K562 (cell line): ENCODE results near the gene IRX5. TPM values are rescaled to one million over a fixed set of nuclear protein-coding genes. Genes with fewer than 3 reads are reported as not detected.

Experiments
- ATAC-seq: fragments of 200-7000 bp; cut with Tn5 transposase; 3 replicates; pipeline ENCODE4 v1.9.1; 2020; ENCODE audit warnings: moderate library complexity
- BruUV-seq: library from RNA; stranded (reverse); fragments of 400-500 nt; replicated peaks from 2 replicates; lab custom pipeline; 2021; lab: Mats Ljungman, UMichigan
- CTCF ChIA-PET: fragments of 300-600 bp; formaldehyde crosslinking; extraction: SDS; loops from one replicate; lab custom pipeline; 2021; ENCODE audit warnings: low intra/inter-chr PET ratio; lab: Yijun Ruan, JAX
- POLR2A ChIA-PET: fragments of 300-600, 350-650 bp; sonication (Branson Sonifier 250); formaldehyde crosslinking; extraction: SDS; loops from one replicate; lab custom pipeline; 2021; ENCODE audit warnings: antibody characterized with exemption, inconsistent platforms; lab: Yijun Ruan, JAX
- DNase-seq, 4 experiments: peaks; one replicate each; pipeline versions ENCODE4 v3.0.0 to v3.0.0-alpha.2; 2011 to 2018; ENCODE audit warnings: low spot score in 3 of 4, mixed read lengths in 3 of 4; ENCODE audit errors: extremely low read depth in 1 of 4
- FAIRE-seq: peaks from 2 replicates; lab custom pipeline; 2011; peaks lifted over from hg19 to GRCh38; lab: Jason Lieb, UNC
- H2AFZ ChIP-seq: 2 replicates; pipeline ENCODE4 v1.6.0; 2011; ENCODE audit warnings: low read depth, low read length, control low read depth, inconsistent platforms
- H3K27ac ChIP-seq: fragments of 200-600 bp; 3 replicates; pipeline ENCODE4 v1.8.0; 2011; ENCODE audit warnings: low read depth, mild to moderate bottlenecking, control low read depth, inconsistent platforms, low read length, moderate library complexity, mixed read lengths; ENCODE audit errors: extremely low read depth
- H3K27me3 ChIP-seq, 2 experiments: fragments of 300-600 bp in 1 of 2; 2 replicates in 1 of 2; 3 replicates in 1 of 2; pipeline versions ENCODE4 v1.6.0 to v1.8.0; 2011; ENCODE audit warnings: inconsistent platforms in 2 of 2, low read length in 2 of 2, mild to moderate bottlenecking in 1 of 2, mixed read lengths in 1 of 2, moderate library complexity in 1 of 2; ENCODE audit not compliant: control insufficient read depth in 2 of 2, insufficient read depth in 2 of 2
- H3K36me3 ChIP-seq: fragments of 300-600 bp; 3 replicates; pipeline ENCODE4 v1.8.0; 2011; ENCODE audit warnings: mild to moderate bottlenecking, low read length, inconsistent platforms; ENCODE audit not compliant: control insufficient read depth, insufficient read depth
- H3K4me1 ChIP-seq, 2 experiments: fragments of 200-600 bp in 1 of 2; replicated peaks in 1 of 2; 2 replicates in 1 of 2; 3 replicates in 1 of 2; pipeline versions ENCODE4 v1.5.1 to v1.8.0; 2011; ENCODE audit warnings: inconsistent platforms in 2 of 2, low read length in 2 of 2, mild to moderate bottlenecking in 1 of 2, mixed read lengths in 1 of 2, moderate library complexity in 1 of 2; ENCODE audit not compliant: control insufficient read depth in 2 of 2, insufficient read depth in 2 of 2
- H3K4me2 ChIP-seq: 2 replicates; pipeline ENCODE4 v1.6.1; 2011; ENCODE audit warnings: low read length, control low read depth, inconsistent platforms, mixed read lengths; ENCODE audit not compliant: insufficient read depth
- H3K4me3 ChIP-seq: fragments of 200-600 bp; sonication (generic), shearing (Covaris generic); 2 replicates; pipeline ENCODE4 v1.5.1; 2016; ENCODE audit warnings: control low read depth, inconsistent platforms
- H3K79me2 ChIP-seq: fragments of 200-600 bp; 3 replicates; pipeline ENCODE4 v1.8.0; 2011; ENCODE audit warnings: low read length, inconsistent platforms; ENCODE audit not compliant: control insufficient read depth, insufficient read depth
- H3K9ac ChIP-seq, 2 experiments: 2 replicates each; pipeline versions ENCODE4 v1.6.0 to v1.6.1; 2011; ENCODE audit warnings: low read depth in 2 of 2, low read length in 2 of 2, control low read depth in 1 of 2, inconsistent platforms in 1 of 2, mild to moderate bottlenecking in 1 of 2, mixed read lengths in 1 of 2; ENCODE audit not compliant: insufficient read depth in 1 of 2
- H3K9me1 ChIP-seq: one replicate; pipeline ENCODE4 v1.6.0; 2011; ENCODE audit warnings: inconsistent platforms, mild to moderate bottlenecking, low read length, moderate library complexity; ENCODE audit not compliant: control insufficient read depth, insufficient read depth
- H3K9me3 ChIP-seq: replicated peaks from 2 replicates; pipeline ENCODE4 v1.5.1; 2011; ENCODE audit warnings: low read depth, low read length, inconsistent platforms; ENCODE audit not compliant: control insufficient read depth, insufficient read depth
- H4K20me1 ChIP-seq: replicated peaks from 2 replicates; pipeline ENCODE4 v1.6.1; 2011; ENCODE audit warnings: low read length, inconsistent platforms, mixed read lengths; ENCODE audit not compliant: control insufficient read depth, insufficient read depth
- BDP1 ChIP-seq: IDR thresholded peaks from 3 replicates; pipeline ENCODE4 v1.6.1; 2011; ENCODE audit not compliant: insufficient read length, insufficient read depth
- FOXJ3 ChIP-seq: sonication (generic); formaldehyde crosslinking; IDR thresholded peaks from 2 replicates; pipeline ENCODE4 v1.4.0; 2020; ENCODE audit warnings: mild to moderate bottlenecking, missing genetic modification reagents
- MCM7 ChIP-seq, 2 experiments: fragments of 450-650 bp; IDR thresholded peaks; 2 replicates each; pipeline ENCODE4 v1.6.1; 2016 to 2018
- PHB ChIP-seq: fragments of 250-450 bp; sonication (Bioruptor Pico); IDR thresholded peaks from 2 replicates; pipeline ENCODE4 v1.5.0; 2021
- RAD51 ChIP-seq: fragments of 450-650 bp; IDR thresholded peaks from 2 replicates; pipeline ENCODE4 v1.7.1; 2016; ENCODE audit warnings: low read depth, mild to moderate bottlenecking, borderline replicate concordance
- ZNF146 ChIP-seq: IDR thresholded peaks from one replicate; pipeline ENCODE4 v1.6.1; 2018; ENCODE audit warnings: missing compliant biosample characterization; ENCODE audit not compliant: unreplicated experiment
- ZNF282 ChIP-seq: sonication (generic); formaldehyde crosslinking; IDR thresholded peaks from 2 replicates; pipeline ENCODE4 v1.8.1; 2023; ENCODE audit warnings: missing genetic modification reagents
- ZNF347 ChIP-seq: fragments of 450-650 bp; formaldehyde crosslinking; IDR thresholded peaks from 2 replicates; pipeline ENCODE4 v1.4.0; 2020; ENCODE audit warnings: low read depth, mild to moderate bottlenecking, moderate library complexity
- ZNF384 ChIP-seq: IDR thresholded peaks from 2 replicates; pipeline ENCODE4 v1.6.1; 2012; ENCODE audit warnings: low read depth, low read length, improper control_type of control experiment
- ZZZ3 ChIP-seq: fragments of 450-650 bp; IDR thresholded peaks from 2 replicates; pipeline ENCODE4 v1.6.1; 2016; ENCODE audit warnings: antibody characterized with exemption, mild to moderate bottlenecking, moderate library complexity
- WGBS: fragments of 100-300 bp; shearing (Covaris generic); methylation state at CpG from one replicate; pipeline ENCODE4 v1.1.6; 2016; ENCODE audit warnings: low coverage, mixed read lengths; ENCODE audit not compliant: insufficient coverage; ENCODE audit errors: missing lambda C conversion rate; 5-methylcytosine and 5-hydroxymethylcytosine counted together
- in situ Hi-C: fragments of 300-500 bp; cut with MboI; formaldehyde crosslinking; loops from 4 replicates; pipeline ENCODE4 v1.15.0; 2018; ENCODE audit warnings: inconsistent platforms, mixed read lengths
- intact Hi-C: fragments of 100-400 bp; cut with micrococcal nuclease; formaldehyde crosslinking; loops from 2 replicates; pipeline ENCODE4 v1.14.2; 2022
- polyA plus RNA-seq, 8 experiments: library from polyadenylated mRNA; depleted of rRNA in 4 of 8; stranded (reverse) in 5 of 8; unstranded in 3 of 8; fragments of >200 nt; fragmentation: Nextera tagmentation in 2 of 8; fragmentation: Illumina TruSeq in 1 of 8; extraction: Ambion mirVana in 2 of 8; extraction: Trizol in 1 of 8; gene quantifications; 2 replicates each; pipeline versions ENCODE4 v1.2.1 to v1.2.3, GENCODE V29; 2011 to 2014; ENCODE audit warnings: inconsistent platforms in 1 of 8, missing spikeins in 1 of 8
- total RNA-seq, 7 experiments: library from RNA; depleted of rRNA in 6 of 7; stranded (reverse); fragments of >200 nt in 6 of 7; fragmentation: Illumina TruSeq in 2 of 7; extraction: Trizol in 2 of 7; gene quantifications; 2 replicates each; pipeline versions ENCODE4 v1.2.1 to v1.2.3, GENCODE V29; 2011 to 2021; ENCODE audit warnings: low replicate concordance in 1 of 7
- TF ChIP-seq, protein P1 (sequence below): fragments of 450-650 bp; formaldehyde crosslinking; IDR thresholded peaks from 2 replicates; pipeline ENCODE4 v1.4.0; 2020; ENCODE audit warnings: mild to moderate bottlenecking, moderate library complexity
- TF ChIP-seq, protein P2 (sequence below): conservative IDR thresholded peaks from 2 replicates; pipeline ENCODE4 v1.6.1; 2011; ENCODE audit warnings: low read depth, mild to moderate bottlenecking, low read length; ENCODE audit not compliant: control insufficient read depth

Gene IRX5
- total and polyA plus RNA-seq, 9 of the 15 experiments (the other 6 are each of a cell fraction or from before 2014, with no cell fraction given) = 0.20 to 4.2 (median 0.94) TPM

DNA sequence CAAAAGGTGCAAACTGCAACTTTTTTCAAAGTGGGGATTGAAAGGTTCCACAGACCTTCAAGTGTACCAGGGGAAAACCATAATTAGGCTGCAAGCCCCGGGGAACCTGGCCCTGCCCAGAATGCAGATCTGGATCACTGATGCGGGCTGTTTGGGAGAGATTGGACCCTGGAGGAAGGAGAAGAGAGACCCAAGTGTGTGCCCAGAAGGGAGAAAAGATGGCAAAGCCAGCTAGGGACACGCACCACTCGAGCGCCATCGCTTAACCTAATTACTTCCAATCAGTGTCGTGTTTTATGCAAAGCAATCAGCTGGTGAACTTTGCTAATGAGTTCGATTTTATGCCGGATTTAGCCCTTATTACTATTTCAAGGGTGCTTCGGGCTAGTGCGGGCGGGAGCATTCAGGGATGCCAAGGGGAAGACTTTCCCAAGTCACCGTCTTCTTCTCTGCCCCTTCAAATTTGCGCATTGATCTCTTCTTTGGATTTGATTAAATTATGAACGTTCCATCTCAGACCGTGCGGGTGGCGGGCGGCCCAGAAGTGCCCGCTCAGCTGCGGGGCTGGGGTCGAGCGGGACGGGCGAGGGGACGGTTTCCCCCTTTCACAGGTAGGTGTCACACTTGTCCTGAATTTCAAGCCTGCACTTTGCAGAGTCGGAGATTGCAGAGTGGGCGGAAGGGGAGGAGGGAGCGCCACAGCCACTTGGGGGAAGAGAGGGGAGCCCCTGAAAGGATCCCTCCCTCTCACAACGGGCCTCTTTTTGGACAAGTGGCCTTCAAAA lies 4.0 kb downstream of the IRX5 start (continued):
- no peak for TF ChIP-seq PHB (CRISPR knock-in tag)
- TF ChIP-seq ZNF384 = no peak
- no peak for TF ChIP-seq ZNF282 (CRISPR knock-in tag)
- no peak for TF ChIP-seq MCM7 (IDR thresholded peaks at IDR 0.05)
- TF ChIP-seq ZNF347 (CRISPR knock-in tag) = no peak
- TF ChIP-seq BDP1 = no peak

DNA sequence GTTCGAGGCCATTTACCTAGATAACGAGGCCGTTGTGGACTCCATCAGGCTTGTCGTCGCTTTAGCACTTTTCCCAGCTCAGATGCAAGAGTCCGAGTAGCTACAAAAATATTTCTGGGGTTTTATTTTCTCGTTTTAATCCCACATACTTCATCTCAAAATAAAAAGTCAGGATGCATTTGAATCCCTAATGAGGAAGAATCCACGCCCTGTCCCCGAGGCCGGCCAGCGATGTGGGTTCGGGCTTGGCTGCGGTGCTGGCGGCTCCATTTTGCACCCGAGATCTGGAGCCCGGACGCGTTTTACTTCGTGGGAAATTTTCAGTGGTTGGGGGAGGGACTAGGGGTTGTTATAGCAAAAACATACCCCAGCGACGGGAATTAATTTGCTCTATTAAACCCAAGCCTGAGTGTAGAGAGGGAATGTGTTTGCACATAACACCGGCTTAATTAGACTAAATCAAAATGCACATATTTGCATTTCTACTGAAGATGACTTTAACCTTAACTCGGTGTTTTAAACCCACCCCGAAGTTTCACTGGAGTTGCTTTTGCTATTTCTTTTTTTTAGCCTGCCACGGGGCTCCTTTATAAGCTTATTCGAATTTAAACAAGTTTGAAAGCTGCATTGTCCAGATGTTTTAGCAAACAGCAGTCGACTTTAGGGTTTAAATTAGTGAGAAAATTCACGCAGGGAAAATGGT lies 4.8 kb downstream of the IRX5 start:
- no TSS peak for BruUV-seq
- Histone ChIP-seq H2AFZ (no peak overlapping the region), H3K36me3 (peaks cover 7% of the 10 kb centered on the region; the same call in 1 of the 3 replicates), H3K4me2 (no peak overlapping the region), H3K9ac (no peak overlapping the region), H3K4me3 (no peak overlapping the region), H4K20me1 (no peaks in the 10 kb centered on the region)
- in situ Hi-C loops = no loop called here
- POLR2A ChIA-PET = interaction anchor here (1.1 kb wide), 1 partner anchor 10 kb away, joined by 3 read pairs; no protein-coding TSS in a partner anchor
- ATAC-seq = no peak
- WGBS = 70% methylated on average over 28 of the region's 28 CpGs
- intact Hi-C loops = no loop called here
- TF ChIP-seq FOXJ3 (CRISPR knock-in tag) (no peak), ZNF146 (CRISPR knock-in tag) (no peak), RAD51 (no peak), ZZZ3 (no peak)
- TF ChIP-seq, protein P1, sequence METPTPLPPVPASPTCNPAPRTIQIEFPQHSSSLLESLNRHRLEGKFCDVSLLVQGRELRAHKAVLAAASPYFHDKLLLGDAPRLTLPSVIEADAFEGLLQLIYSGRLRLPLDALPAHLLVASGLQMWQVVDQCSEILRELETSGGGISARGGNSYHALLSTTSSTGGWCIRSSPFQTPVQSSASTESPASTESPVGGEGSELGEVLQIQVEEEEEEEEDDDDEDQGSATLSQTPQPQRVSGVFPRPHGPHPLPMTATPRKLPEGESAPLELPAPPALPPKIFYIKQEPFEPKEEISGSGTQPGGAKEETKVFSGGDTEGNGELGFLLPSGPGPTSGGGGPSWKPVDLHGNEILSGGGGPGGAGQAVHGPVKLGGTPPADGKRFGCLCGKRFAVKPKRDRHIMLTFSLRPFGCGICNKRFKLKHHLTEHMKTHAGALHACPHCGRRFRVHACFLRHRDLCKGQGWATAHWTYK (CRISPR knock-in tag) = no peak
- TF ChIP-seq, protein P2, sequence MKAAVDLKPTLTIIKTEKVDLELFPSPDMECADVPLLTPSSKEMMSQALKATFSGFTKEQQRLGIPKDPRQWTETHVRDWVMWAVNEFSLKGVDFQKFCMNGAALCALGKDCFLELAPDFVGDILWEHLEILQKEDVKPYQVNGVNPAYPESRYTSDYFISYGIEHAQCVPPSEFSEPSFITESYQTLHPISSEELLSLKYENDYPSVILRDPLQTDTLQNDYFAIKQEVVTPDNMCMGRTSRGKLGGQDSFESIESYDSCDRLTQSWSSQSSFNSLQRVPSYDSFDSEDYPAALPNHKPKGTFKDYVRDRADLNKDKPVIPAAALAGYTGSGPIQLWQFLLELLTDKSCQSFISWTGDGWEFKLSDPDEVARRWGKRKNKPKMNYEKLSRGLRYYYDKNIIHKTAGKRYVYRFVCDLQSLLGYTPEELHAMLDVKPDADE = no peak
- TF ChIP-seq, all 486 proteins: peak for 0
- Histone ChIP-seq H3K27me3 (peaks cover 0 to 8% of the 10 kb centered on the region in 2 experiments; a peak in 1 of 5 replicates), H3K27ac (no peak overlapping the region), H3K79me2 (peaks cover 6% of the 10 kb centered on the region; the same call in 1 of the 3 replicates), H3K9me1 (no peaks in the 10 kb centered on the region), H3K9me3 (0 out of 2 replicates have a peak, but pooled peaks cover 1% of the 10 kb centered on the region), H3K4me1 (peaks cover 5 to 33% of the 10 kb centered on the region in 2 experiments; a peak in 2 of 5 replicates)
- FAIRE-seq = no peak
- DNase-seq = no peak
- CTCF ChIA-PET = no interaction called here
